Measurements from ENCODE around the gene LILRB3. TPM values are rescaled to one million over a fixed set of nuclear protein-coding genes. Genes with fewer than 3 reads are reported as not detected.
"Not testable (repeated sequence)": the region's sequence is repeated elsewhere in the genome, so short reads cannot be mapped to it uniquely, and the experiment has no call there.

LILRB3 gene
- total RNA-seq, result 10 to 100 TPM; 12.5 to 19.3 (median 16.8) TPM
- 1 to 10 TPM; 4.2 to 7.2 (median 4.9) TPM for polyA plus RNA-seq

DNA sequence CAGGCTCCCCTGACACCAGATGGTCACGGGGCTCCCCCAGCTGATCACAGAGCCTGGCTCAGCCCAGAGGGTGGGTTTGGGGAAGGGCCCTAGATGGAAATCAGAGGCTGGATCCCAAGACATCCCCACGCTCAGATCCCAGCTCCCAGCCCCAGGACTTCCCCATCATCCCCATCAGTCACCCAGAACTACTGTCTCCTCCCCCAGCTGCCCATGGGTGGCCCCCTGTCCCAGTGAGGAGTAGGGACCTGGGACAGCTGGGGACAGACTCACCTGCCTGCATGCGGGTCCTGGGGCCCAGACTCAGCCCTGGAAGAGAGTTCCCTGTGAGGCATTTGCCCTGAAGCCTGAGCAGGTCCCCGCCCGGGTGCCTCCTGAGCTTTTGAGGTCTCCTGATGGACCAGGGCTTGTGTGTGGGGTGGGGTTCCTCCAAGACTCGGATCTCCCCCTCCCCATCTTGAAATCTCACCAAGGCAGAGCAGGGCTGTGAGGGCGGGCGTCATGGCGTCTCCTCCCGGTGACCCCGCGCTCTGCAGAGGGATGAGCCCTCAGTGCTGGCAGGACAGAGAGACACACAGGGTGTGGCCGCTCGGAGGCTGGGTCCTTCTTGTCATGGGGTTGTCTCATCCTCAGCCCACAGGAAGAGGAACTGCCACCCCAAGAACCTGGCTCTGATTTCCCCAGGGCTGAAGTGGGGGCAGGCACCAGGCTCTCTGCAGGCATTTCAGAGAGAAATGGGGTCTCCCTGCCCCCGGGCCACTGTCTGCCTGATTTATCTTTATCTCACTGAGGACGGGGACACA is at the start of gene LILRB3:
Gene LILRB3 (minus strand): TSS at position 534 of the 803 bp plus-strand sequence. CDS start 31 bp downstream, at position 503.
- peaks cover 0 to 22% (median 6%) of the 10 kb centered on the region in 3 donors for H3K27me3 ChIP-seq
- not testable (repeated sequence) for H3K4me1 ChIP-seq, H3K36me3 ChIP-seq, H3K9me3 ChIP-seq
- TF ChIP-seq POLR2AphosphoS5 (IDR thresholded peaks at IDR 0.05), result peak in 1 of 4 donors; percentile 20
- peak within 1 kb of the TSS in 1 of 4 donors; percentile 28 for H3K27ac ChIP-seq
- 43 to 59% methylated on average over 16 of the region's 16 CpGs for WGBS, 2 donors
- peak; percentile 68 for DNase-seq
- intact Hi-C loops (cut with DNase I), result loop anchor here (2.0 kb wide), 1 partner anchor 24 kb away; no protein-coding TSS in a partner anchor
- peak within 1 kb of the TSS in 1 of 4 donors; percentile 16 for H3K4me3 ChIP-seq

DNA sequence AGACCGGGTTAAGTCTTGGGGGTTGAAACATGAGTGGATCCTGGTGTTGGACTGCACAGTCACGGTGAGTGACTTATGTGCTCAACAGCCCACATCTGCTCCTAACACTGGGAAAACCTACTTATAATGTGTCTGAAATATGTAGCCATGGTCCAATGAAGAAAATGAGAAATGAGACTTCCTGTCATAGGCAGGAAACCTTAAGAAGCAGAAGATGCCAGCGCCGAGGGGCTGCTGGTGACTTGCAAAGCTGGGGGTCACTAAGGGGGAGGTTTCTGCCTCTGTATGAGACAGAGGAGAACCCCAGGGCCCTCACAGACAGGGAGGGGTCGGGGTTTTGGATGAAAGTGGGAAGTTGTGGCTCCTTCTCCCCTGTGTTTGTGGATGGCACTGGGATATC is 49.4 kb upstream of the LILRB3 start:
- H3K4me1 ChIP-seq; H3K4me3 ChIP-seq; H3K27ac ChIP-seq; H3K9me3 ChIP-seq; H3K36me3 ChIP-seq; intact Hi-C loops (cut with DNase I): not testable (repeated sequence)
- H3K27me3 ChIP-seq, result peaks cover 0 to 12% (median 0%) of the 10 kb centered on the region in 3 donors
- 54 to 60% methylated on average over 5 of the region's 5 CpGs for WGBS, 2 donors
- DNase-seq, result peak; percentile 62

DNA sequence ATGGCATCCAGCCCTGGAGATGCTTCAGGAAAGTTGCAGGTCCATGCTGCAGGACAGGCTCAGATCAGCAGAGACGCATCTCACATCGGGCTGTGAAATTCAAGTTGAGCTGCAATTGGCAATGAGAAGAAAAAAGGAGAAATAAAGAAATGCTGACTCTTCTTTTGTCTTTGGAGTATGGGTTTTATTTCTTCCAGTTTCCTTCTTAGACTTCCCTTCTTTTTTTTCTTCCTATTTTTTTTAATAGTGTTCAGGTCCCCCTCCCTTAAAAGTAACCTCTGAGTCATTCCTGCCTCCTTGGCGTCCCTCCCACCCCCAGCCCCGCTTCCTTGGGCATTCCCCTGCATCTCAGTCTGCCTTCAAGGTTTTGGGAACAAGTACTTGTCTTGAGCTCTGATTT is 48.8 kb upstream of the LILRB3 start:
- DNase-seq, result peak; percentile 62
- peaks cover 0 to 11% (median 0%) of the 10 kb centered on the region in 3 donors for H3K27me3 ChIP-seq
- H3K4me3 ChIP-seq; H3K27ac ChIP-seq; H3K9me3 ChIP-seq; H3K4me1 ChIP-seq; H3K36me3 ChIP-seq; intact Hi-C loops (cut with DNase I): not testable (repeated sequence)
- WGBS, 2 donors, result 61 to 73% methylated on average over 4 of the region's 4 CpGs

DNA sequence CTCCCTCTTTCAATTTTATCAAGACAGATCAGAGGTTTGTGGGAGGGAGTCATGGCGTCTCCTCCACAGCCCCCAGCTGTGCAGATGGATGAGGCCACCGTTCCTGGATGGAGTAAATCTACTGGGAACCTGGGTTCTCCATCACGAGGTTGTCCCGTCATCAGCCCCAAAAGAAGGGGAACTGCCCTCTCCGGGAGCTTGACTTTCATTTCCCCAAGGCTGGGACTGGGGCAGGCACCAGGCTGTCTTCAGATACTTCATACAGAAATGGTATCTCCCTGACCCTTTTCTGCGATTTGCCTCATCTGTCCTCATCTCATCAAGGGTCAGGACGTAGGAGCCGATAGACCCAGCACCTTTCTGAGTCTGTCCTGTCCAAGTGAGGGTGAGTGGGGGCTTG is 48.3 kb upstream of the LILRB3 start:
- 70 to 83% methylated on average over 8 of the region's 8 CpGs for WGBS, 2 donors
- TF ChIP-seq EP300 (IDR thresholded peaks at IDR 0.05) (no peak), POLR2A (IDR thresholded peaks at IDR 0.05) (no peak), POLR2AphosphoS5 (IDR thresholded peaks at IDR 0.05) (no peak)
- TF ChIP-seq, protein P1, sequence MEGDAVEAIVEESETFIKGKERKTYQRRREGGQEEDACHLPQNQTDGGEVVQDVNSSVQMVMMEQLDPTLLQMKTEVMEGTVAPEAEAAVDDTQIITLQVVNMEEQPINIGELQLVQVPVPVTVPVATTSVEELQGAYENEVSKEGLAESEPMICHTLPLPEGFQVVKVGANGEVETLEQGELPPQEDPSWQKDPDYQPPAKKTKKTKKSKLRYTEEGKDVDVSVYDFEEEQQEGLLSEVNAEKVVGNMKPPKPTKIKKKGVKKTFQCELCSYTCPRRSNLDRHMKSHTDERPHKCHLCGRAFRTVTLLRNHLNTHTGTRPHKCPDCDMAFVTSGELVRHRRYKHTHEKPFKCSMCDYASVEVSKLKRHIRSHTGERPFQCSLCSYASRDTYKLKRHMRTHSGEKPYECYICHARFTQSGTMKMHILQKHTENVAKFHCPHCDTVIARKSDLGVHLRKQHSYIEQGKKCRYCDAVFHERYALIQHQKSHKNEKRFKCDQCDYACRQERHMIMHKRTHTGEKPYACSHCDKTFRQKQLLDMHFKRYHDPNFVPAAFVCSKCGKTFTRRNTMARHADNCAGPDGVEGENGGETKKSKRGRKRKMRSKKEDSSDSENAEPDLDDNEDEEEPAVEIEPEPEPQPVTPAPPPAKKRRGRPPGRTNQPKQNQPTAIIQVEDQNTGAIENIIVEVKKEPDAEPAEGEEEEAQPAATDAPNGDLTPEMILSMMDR (IDR thresholded peaks at IDR 0.05), result no peak
- no peak overlapping the region for H3K4me3 ChIP-seq

DNA sequence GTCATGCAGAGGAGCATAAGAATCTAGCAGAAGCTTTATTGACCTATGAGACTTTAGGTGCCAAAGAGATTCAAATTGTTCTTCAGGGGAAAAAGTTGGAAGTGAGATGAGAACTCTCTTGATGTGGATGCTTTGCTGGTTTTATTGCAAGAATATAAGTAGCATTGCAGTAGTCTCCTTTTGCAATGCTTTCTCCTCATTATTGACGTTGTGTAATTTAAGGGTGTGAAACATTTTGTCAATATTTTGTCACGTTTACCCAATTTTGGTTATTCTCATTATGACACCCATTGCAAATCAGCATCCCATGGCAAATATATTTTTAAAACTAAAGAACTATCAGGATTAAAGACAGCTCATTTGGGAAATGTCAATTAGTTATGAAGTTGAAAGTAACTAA is 46.1 kb upstream of the LILRB3 start:
- Histone ChIP-seq H3K27me3 (no peaks in the 10 kb centered on the region), H3K4me1 (no peaks in the 10 kb centered on the region), H3K9me3 (no peaks in the 10 kb centered on the region), H3K36me3 (no peaks in the 10 kb centered on the region), H3K27ac (no peak overlapping the region), H3K4me3 (no peak overlapping the region)
- TF ChIP-seq EP300 (IDR thresholded peaks at IDR 0.05), result no peak
- TF ChIP-seq POLR2A (IDR thresholded peaks at IDR 0.05), result no peak
- TF ChIP-seq, protein P1 (IDR thresholded peaks at IDR 0.05), result no peak
- TF ChIP-seq POLR2AphosphoS5 (IDR thresholded peaks at IDR 0.05), result no peak
- no peak for DNase-seq
- WGBS, 2 donors, result 35 to 63% methylated on average over 2 of the region's 2 CpGs
- intact Hi-C loops (cut with DNase I), result no loop called here

More for the DNA sequence above, 48.3 kb upstream of the LILRB3 start:
- no peaks in the 10 kb centered on the region for H3K4me1 ChIP-seq
- DNase-seq, result peak; percentile 72
- no peaks in the 10 kb centered on the region for H3K9me3 ChIP-seq
- no peaks in the 10 kb centered on the region for H3K36me3 ChIP-seq
- peaks cover 0 to 8% (median 0%) of the 10 kb centered on the region in 3 donors for H3K27me3 ChIP-seq
- H3K27ac ChIP-seq, result no peak overlapping the region
- intact Hi-C loops (cut with DNase I), result no loop called here

DNA sequence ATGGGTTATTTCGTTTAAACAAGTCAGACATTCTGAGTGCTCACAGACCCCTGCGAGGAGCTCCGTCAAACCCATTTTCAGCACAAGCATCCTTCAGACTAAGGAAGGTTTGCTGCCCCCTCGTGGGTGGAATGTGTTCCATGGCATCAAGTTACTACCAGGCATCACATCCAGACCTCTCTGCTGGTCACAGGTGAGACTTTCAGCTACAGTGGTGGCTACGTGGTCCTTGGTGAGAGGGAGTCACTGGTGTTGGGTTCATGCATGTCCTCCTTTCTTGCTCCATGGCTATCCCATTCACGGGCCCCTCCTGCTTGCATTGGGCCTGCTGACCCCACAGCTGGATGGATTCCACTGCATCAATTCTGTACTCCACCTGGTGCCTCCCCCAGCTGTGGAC is 43.3 kb upstream of the LILRB3 start:
- Histone ChIP-seq H3K4me1 (no peaks in the 10 kb centered on the region), H3K9me3 (no peaks in the 10 kb centered on the region), H3K27me3 (no peaks in the 10 kb centered on the region), H3K4me3 (no peak overlapping the region), H3K27ac (no peak overlapping the region), H3K36me3 (no peaks in the 10 kb centered on the region)
- TF ChIP-seq EP300 (IDR thresholded peaks at IDR 0.05) (no peak), POLR2AphosphoS5 (IDR thresholded peaks at IDR 0.05) (no peak), POLR2A (IDR thresholded peaks at IDR 0.05) (no peak)
- TF ChIP-seq, protein P1 (IDR thresholded peaks at IDR 0.05), result peak; percentile 28 to 64 (median 30)
- intact Hi-C loops (cut with DNase I), result no loop called here
- peak; percentile 76 for DNase-seq
- WGBS, 2 donors, result 8% methylated on average over 6 of the region's 6 CpGs

Data from sigmoid colon (tissue), 7 donors.